ENCODE results near the gene FAM217B. TPM values are rescaled to one million over a fixed set of nuclear protein-coding genes. Genes with fewer than 3 reads are reported as not detected.

FAM217B gene
- total RNA-seq, 6 experiments from 2014 or later: 16.6 to 20.0 (median 18.6) TPM

- no peak overlapping the region for H3K4me3 Mint-ChIP-seq
- H3K27me3 Mint-ChIP-seq (ENCODE audit: insufficient read depth): no peaks in the 10 kb centered on the region
- TF ChIP-seq, protein P1, sequence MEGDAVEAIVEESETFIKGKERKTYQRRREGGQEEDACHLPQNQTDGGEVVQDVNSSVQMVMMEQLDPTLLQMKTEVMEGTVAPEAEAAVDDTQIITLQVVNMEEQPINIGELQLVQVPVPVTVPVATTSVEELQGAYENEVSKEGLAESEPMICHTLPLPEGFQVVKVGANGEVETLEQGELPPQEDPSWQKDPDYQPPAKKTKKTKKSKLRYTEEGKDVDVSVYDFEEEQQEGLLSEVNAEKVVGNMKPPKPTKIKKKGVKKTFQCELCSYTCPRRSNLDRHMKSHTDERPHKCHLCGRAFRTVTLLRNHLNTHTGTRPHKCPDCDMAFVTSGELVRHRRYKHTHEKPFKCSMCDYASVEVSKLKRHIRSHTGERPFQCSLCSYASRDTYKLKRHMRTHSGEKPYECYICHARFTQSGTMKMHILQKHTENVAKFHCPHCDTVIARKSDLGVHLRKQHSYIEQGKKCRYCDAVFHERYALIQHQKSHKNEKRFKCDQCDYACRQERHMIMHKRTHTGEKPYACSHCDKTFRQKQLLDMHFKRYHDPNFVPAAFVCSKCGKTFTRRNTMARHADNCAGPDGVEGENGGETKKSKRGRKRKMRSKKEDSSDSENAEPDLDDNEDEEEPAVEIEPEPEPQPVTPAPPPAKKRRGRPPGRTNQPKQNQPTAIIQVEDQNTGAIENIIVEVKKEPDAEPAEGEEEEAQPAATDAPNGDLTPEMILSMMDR (IDR thresholded peaks at IDR 0.05): no peak
- H3K27ac Mint-ChIP-seq: no peak overlapping the region
- H3K9me3 Mint-ChIP-seq: no peaks in the 10 kb centered on the region
- DNase-seq: no peak
- no peaks in the 10 kb centered on the region for H3K4me1 Mint-ChIP-seq (ENCODE audit: low read depth)
- no peaks in the 10 kb centered on the region for H3K36me3 Mint-ChIP-seq (ENCODE audit: low read depth)
Observed at GRCh38 chr20:59961423-59961822, 21.2 kb downstream of the FAM217B start.

GRCh38 chr20:59962155-59962554 is 22.0 kb downstream of the FAM217B start:
- no peaks in the 10 kb centered on the region for H3K36me3 Mint-ChIP-seq (ENCODE audit: low read depth)
- H3K27me3 Mint-ChIP-seq (ENCODE audit: insufficient read depth): 0 out of 2 replicates have a peak, but pooled peaks cover 3% of the 10 kb centered on the region
- TF ChIP-seq, protein P1 (IDR thresholded peaks at IDR 0.05): no peak
- no peak overlapping the region for H3K27ac Mint-ChIP-seq
- H3K4me3 Mint-ChIP-seq: no peak overlapping the region
- DNase-seq: no peak
- H3K4me1 Mint-ChIP-seq (ENCODE audit: low read depth): no peaks in the 10 kb centered on the region
- no peaks in the 10 kb centered on the region for H3K9me3 Mint-ChIP-seq

GRCh38 chr20:59966428-59966827 is 26.2 kb downstream of the FAM217B start:
- H3K27ac Mint-ChIP-seq: no peak overlapping the region
- TF ChIP-seq, protein P1 (IDR thresholded peaks at IDR 0.05): no peak
- no peak overlapping the region for H3K4me3 Mint-ChIP-seq
- no peaks in the 10 kb centered on the region for H3K4me1 Mint-ChIP-seq (ENCODE audit: low read depth)
- DNase-seq: no peak
- H3K27me3 Mint-ChIP-seq (ENCODE audit: insufficient read depth): 0 out of 2 replicates have a peak, but pooled peaks cover 3% of the 10 kb centered on the region
- H3K36me3 Mint-ChIP-seq (ENCODE audit: low read depth): no peaks in the 10 kb centered on the region
- H3K9me3 Mint-ChIP-seq: no peaks in the 10 kb centered on the region

GRCh38 chr20:59971428-59971827 is 31.2 kb downstream of the FAM217B start:
- H3K9me3 Mint-ChIP-seq: no peaks in the 10 kb centered on the region
- no peak overlapping the region for H3K27ac Mint-ChIP-seq
- 0 out of 2 replicates have a peak, but pooled peaks cover 4% of the 10 kb centered on the region for H3K27me3 Mint-ChIP-seq (ENCODE audit: insufficient read depth)
- no peaks in the 10 kb centered on the region for H3K4me1 Mint-ChIP-seq (ENCODE audit: low read depth)
- no peak for DNase-seq
- TF ChIP-seq, protein P1 (IDR thresholded peaks at IDR 0.05): no peak
- H3K4me3 Mint-ChIP-seq: no peak overlapping the region
- H3K36me3 Mint-ChIP-seq (ENCODE audit: low read depth): no peaks in the 10 kb centered on the region

DNA sequence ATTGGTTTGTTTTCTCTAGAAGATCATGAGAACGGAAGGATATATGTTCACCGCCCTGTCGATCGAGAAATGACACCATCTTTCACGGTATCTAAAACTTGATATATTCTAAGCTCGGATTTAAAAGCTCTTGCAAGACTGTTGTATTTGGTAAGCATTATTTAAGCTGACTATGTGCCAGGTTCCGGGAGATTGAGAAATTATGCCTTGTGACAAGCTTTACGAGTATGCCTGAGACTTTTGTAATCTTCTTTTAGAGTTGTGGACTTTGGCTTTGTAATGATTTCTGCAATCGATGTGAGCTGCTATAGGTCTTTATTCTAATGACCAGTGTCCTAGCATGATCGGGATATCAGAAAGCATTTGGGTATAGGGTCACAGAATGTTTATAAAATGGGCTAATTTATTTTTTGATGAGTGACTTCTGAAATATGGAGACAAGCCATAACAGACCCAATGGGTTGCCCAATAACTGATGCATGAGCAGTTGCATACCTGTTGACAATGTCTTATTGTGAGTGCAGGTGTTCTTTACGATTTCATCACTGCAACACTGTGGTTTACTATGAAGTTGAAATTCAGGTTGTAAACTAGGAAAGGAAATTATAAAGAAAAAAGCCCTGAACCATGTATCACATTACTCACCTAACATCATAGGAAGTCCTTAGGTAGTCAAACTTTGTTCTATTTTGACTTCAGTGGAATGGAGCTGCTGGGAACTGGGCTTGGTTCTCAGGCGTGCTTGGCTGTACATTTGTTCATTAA is 32.0 kb downstream of the FAM217B start:
- H3K9me3 Mint-ChIP-seq: no peaks in the 10 kb centered on the region
- no peaks in the 10 kb centered on the region for H3K4me1 Mint-ChIP-seq (ENCODE audit: low read depth)
- no peaks in the 10 kb centered on the region for H3K36me3 Mint-ChIP-seq (ENCODE audit: low read depth)
- 0 out of 2 replicates have a peak, but pooled peaks cover 1% of the 10 kb centered on the region for H3K27me3 Mint-ChIP-seq (ENCODE audit: insufficient read depth)
- H3K27ac Mint-ChIP-seq: no peak overlapping the region
- no peak for DNase-seq
- H3K4me3 Mint-ChIP-seq: no peak overlapping the region
- TF ChIP-seq, protein P1 (IDR thresholded peaks at IDR 0.05): no peak

Data from HFFc6 (cell line).